SK-N-SH (cell line): ENCODE measurements around the gene UBE2D3. TPM values are rescaled to one million over a fixed set of nuclear protein-coding genes. Genes with fewer than 3 reads are reported as not detected.

Experiments used
- CTCF ChIA-PET: fragments of 300-600, 350-600 bp; formaldehyde crosslinking; extraction: SDS; loops from one replicate; lab custom pipeline; 2021; lab: Yijun Ruan, JAX
- POLR2A ChIA-PET: fragments of 350-600 bp; sonication (Branson Sonifier 250); formaldehyde crosslinking; extraction: SDS; loops from one replicate; lab custom pipeline; 2020; ENCODE audit warnings: antibody characterized with exemption, inconsistent platforms; lab: Yijun Ruan, JAX
- DNase-seq: peaks from one replicate; pipeline ENCODE4 v3.0.0; 2012
- H2AFZ ChIP-seq: fragments of 200-600 bp; sonication (generic); 2 replicates; pipeline ENCODE4 v1.8.1; 2016; ENCODE audit warnings: antibody characterized with exemption, mild to moderate bottlenecking, low read depth
- H3F3A ChIP-seq: fragments of 200-600 bp; sonication (generic); replicated peaks from 2 replicates; pipeline ENCODE3; 2016; ENCODE audit warnings: antibody characterized with exemption, mild to moderate bottlenecking; ENCODE audit not compliant: insufficient read depth
- H3K27ac ChIP-seq, 2 experiments: fragments of 200-500 bp in 1 of 2; fragments of 200-600 bp in 1 of 2; sonication (Bioruptor generic) in 1 of 2; sonication (generic), shearing (Covaris generic) in 1 of 2; 2 replicates each; pipeline versions ENCODE4 v1.5.1 to v1.6.1; 2014 to 2016; ENCODE audit warnings: low read depth in 2 of 2, inconsistent platforms in 1 of 2, low read length in 1 of 2, mild to moderate bottlenecking in 1 of 2, mixed read lengths in 1 of 2
- H3K27me3 ChIP-seq: fragments of 200-600 bp; sonication (generic), shearing (Covaris generic); 2 replicates; pipeline ENCODE4 v1.6.1; 2016; ENCODE audit warnings: mixed run types; ENCODE audit not compliant: insufficient read depth
- H3K36me3 ChIP-seq, 2 experiments: fragments of 200-500 bp in 1 of 2; fragments of 200-600 bp in 1 of 2; sonication (Bioruptor generic) in 1 of 2; sonication (generic) in 1 of 2; replicated peaks in 1 of 2; 2 replicates each; pipeline versions ENCODE3 to v1.5.1; 2014 to 2016; ENCODE audit warnings: low read length in 1 of 2, mild to moderate bottlenecking in 1 of 2; ENCODE audit not compliant: insufficient read depth in 2 of 2, control insufficient read depth in 1 of 2
- H3K4me1 ChIP-seq, 2 experiments: fragments of 200-500 bp in 1 of 2; fragments of 200-600 bp in 1 of 2; sonication (Bioruptor generic) in 1 of 2; sonication (generic), shearing (Covaris generic) in 1 of 2; 2 replicates each; pipeline versions ENCODE4 v1.5.1 to v1.6.1; 2014 to 2016; ENCODE audit warnings: low read depth in 1 of 2, low read length in 1 of 2, mixed run types in 1 of 2; ENCODE audit not compliant: insufficient read depth in 2 of 2, control insufficient read depth in 1 of 2
- H3K4me2 ChIP-seq: fragments of 200-600 bp; sonication (generic), shearing (Covaris generic); 2 replicates; pipeline ENCODE4 v1.6.1; 2017; ENCODE audit warnings: mixed run types
- H3K4me3 ChIP-seq, 2 experiments: fragments of 200-500 bp in 1 of 2; fragments of 200-600 bp in 1 of 2; sonication (Bioruptor generic) in 1 of 2; sonication (generic), shearing (Covaris generic) in 1 of 2; 2 replicates each; pipeline versions ENCODE4 v1.5.1 to v1.8.1; 2014 to 2016; ENCODE audit warnings: low read depth in 2 of 2, inconsistent platforms in 1 of 2, low read length in 1 of 2, mild to moderate bottlenecking in 1 of 2, mixed read lengths in 1 of 2, moderate library complexity in 1 of 2
- H3K79me2 ChIP-seq: fragments of 200-600 bp; sonication (generic); 2 replicates; pipeline ENCODE4 v1.8.1; 2017; ENCODE audit warnings: mild to moderate bottlenecking; ENCODE audit not compliant: insufficient read depth
- H3K9ac ChIP-seq: fragments of 200-600 bp; sonication (generic); 2 replicates; pipeline ENCODE4 v1.6.1; 2017; ENCODE audit warnings: mixed run types
- H3K9me2 ChIP-seq: fragments of 200-600 bp; sonication (generic); 2 replicates; pipeline ENCODE4 v1.6.1; 2017; ENCODE audit warnings: mixed run types
- H3K9me3 ChIP-seq: fragments of 200-600 bp; sonication (generic); 2 replicates; pipeline ENCODE4 v1.6.1; 2017; ENCODE audit warnings: mixed run types, mild to moderate bottlenecking, moderate library complexity
- H4K20me1 ChIP-seq: fragments of 200-600 bp; sonication (generic); 2 replicates; pipeline ENCODE4 v1.6.1; 2017; ENCODE audit warnings: mild to moderate bottlenecking, mixed run types; ENCODE audit not compliant: insufficient read depth
- ELF1 ChIP-seq: IDR thresholded peaks from 2 replicates; pipeline ENCODE4 v1.4.0; 2012
- EP300 ChIP-seq, 2 experiments: IDR thresholded peaks; 2 replicates each; pipeline versions ENCODE4 v1.4.0 to v1.6.1; 2012; ENCODE audit warnings: borderline replicate concordance in 1 of 2, low read depth in 1 of 2, low read length in 1 of 2
- FOSL2 ChIP-seq: IDR thresholded peaks from 2 replicates; pipeline ENCODE4 v1.4.0; 2012; ENCODE audit warnings: low read depth, mild to moderate bottlenecking, moderate library complexity, borderline replicate concordance
- FOXM1 ChIP-seq: IDR thresholded peaks from 2 replicates; pipeline ENCODE4 v1.4.0; 2012; ENCODE audit warnings: low read depth, mild to moderate bottlenecking
- JUND ChIP-seq: IDR thresholded peaks from 2 replicates; pipeline ENCODE4 v1.4.0; 2012
- MEF2A ChIP-seq: IDR thresholded peaks from 2 replicates; pipeline ENCODE4 v1.4.0; 2012; ENCODE audit warnings: low read depth, borderline replicate concordance
- NFIC ChIP-seq: IDR thresholded peaks from 2 replicates; pipeline ENCODE4 v1.4.0; 2012; ENCODE audit warnings: borderline replicate concordance
- POLR2AphosphoS5 ChIP-seq: IDR thresholded peaks from 2 replicates; pipeline ENCODE4 v1.6.1; 2012; ENCODE audit warnings: low read depth, low read length
- RCOR1 ChIP-seq: fragments of 150-350 bp; IDR thresholded peaks from 2 replicates; pipeline ENCODE4 v1.6.1; 2017; ENCODE audit warnings: antibody characterized with exemption, low read length
- TCF12 ChIP-seq: IDR thresholded peaks from 2 replicates; pipeline ENCODE4 v1.4.0; 2012
- TEAD4 ChIP-seq: IDR thresholded peaks from 2 replicates; pipeline ENCODE4 v1.4.0; 2012; ENCODE audit warnings: mild to moderate bottlenecking, borderline replicate concordance; ENCODE audit not compliant: insufficient read depth
- WGBS: methylation state at CpG from one replicate; pipeline ENCODE4 v1.1.6; 2017; ENCODE audit warnings: low lambda C conversion rate; 5-methylcytosine and 5-hydroxymethylcytosine counted together
- polyA plus RNA-seq, 3 experiments: library from polyadenylated mRNA; depleted of rRNA; stranded (reverse); fragments of >200 nt; gene quantifications; 2 replicates each; pipeline ENCODE4 v1.2.3, GENCODE V29; 2012
- TF ChIP-seq, protein P1 (sequence below): IDR thresholded peaks from 2 replicates; pipeline ENCODE4; 2012
- TF ChIP-seq, protein P2 (sequence below): IDR thresholded peaks from 2 replicates; pipeline ENCODE4 v1.4.0; 2012; ENCODE audit warnings: low read depth

The UBE2D3 gene
- polyA plus RNA-seq, 1 of the 3 experiments (the other 2 are of a cell fraction): 216 TPM

DNA sequence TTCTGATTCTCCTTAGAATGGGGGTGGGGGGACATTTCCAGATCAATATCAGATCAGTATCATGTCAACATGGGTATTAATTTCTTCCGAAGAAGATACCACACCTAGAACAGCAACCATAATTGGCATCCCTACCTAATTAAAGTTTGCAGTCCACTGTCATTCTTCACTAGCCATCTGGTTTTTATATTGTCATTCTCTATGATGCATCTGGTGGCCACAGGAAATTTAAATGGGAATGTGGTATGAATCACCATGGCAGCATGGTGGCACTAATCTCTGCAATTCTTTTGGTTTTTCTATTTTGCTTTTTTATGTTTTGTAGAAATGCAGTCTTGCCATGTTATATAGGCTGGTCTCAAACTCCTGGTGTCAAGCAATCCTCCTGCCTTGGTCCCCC, 16.6 kb upstream of the UBE2D3 start:
- no peaks in the 10 kb centered on the region for H3K36me3 ChIP-seq
- CTCF ChIA-PET: no interaction called here
- 25% methylated on average over 1 of the region's 1 CpG for WGBS
- H3K27ac ChIP-seq: peak overlapping the region; percentile 48 to 62; a peak in 3 of 4 replicates
- H3K79me2 ChIP-seq: no peaks in the 10 kb centered on the region
- H3K4me1 ChIP-seq: peaks cover 0 to 2% of the 10 kb centered on the region in 2 experiments; a peak in 1 of 4 replicates
- POLR2A ChIA-PET: no interaction called here
- H2AFZ ChIP-seq: no peak overlapping the region
- DNase-seq: peak; percentile 45
- no peaks in the 10 kb centered on the region for H3K9me3 ChIP-seq
- TF ChIP-seq JUND (peak; percentile 56; the same call in 1 of the 2 replicates), FOSL2 (peak; percentile 56), NFIC (no peak), RCOR1 (0 out of 2 replicates have a peak, but pooled peaks have one; percentile 5), POLR2AphosphoS5 (peak; percentile 75), FOXM1 (no peak), TCF12 (peak; percentile 97), ELF1 (no peak), TEAD4 (peak; percentile 49; the same call in 1 of the 2 replicates), EP300 (IDR thresholded peaks at IDR 0.05; ENCODE audit: borderline replicate concordance in 1 of 2, low read depth in 1 of 2, low read length in 1 of 2) (peak; percentile 52)
- TF ChIP-seq, protein P1, sequence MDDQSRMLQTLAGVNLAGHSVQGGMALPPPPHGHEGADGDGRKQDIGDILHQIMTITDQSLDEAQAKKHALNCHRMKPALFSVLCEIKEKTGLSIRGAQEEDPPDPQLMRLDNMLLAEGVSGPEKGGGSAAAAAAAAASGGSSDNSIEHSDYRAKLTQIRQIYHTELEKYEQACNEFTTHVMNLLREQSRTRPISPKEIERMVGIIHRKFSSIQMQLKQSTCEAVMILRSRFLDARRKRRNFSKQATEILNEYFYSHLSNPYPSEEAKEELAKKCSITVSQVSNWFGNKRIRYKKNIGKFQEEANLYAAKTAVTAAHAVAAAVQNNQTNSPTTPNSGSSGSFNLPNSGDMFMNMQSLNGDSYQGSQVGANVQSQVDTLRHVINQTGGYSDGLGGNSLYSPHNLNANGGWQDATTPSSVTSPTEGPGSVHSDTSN: peak; percentile 88
- TF ChIP-seq, protein P2, sequence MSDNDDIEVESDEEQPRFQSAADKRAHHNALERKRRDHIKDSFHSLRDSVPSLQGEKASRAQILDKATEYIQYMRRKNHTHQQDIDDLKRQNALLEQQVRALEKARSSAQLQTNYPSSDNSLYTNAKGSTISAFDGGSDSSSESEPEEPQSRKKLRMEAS: 0 out of 2 replicates have a peak, but pooled peaks have one; percentile 27
- no peak overlapping the region for H3K9ac ChIP-seq
- no peaks in the 10 kb centered on the region for H3K9me2 ChIP-seq
- no peak overlapping the region for H3K4me3 ChIP-seq
- peak overlapping the region; percentile 56; the same call in 1 of the 2 replicates for H3K4me2 ChIP-seq
- no peaks in the 10 kb centered on the region for H3K27me3 ChIP-seq
- no peaks in the 10 kb centered on the region for H3F3A ChIP-seq
- H4K20me1 ChIP-seq: no peaks in the 10 kb centered on the region

DNA sequence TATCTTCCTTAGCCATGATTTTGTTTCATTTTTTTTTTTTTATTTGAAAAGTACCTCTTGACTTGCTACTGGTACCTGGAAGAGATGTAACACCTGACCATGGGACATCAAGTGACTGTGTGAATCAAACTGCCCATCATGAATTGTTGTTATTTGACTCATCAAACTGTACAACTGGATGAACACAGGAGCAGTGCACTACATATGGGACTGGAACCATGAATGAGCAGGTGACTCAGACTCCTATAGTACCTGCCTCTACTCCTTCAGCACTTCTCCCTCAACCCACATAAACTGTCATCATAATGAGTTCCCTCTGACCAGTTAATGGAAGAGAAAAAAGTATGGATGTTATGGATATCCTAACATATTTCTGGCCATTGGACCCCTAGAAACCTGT, 15.9 kb upstream of the UBE2D3 start:
- Histone ChIP-seq H4K20me1 (no peaks in the 10 kb centered on the region), H3K79me2 (no peaks in the 10 kb centered on the region), H3K9ac (no peak overlapping the region), H3F3A (no peaks in the 10 kb centered on the region), H3K4me1 (peaks cover 0 to 2% of the 10 kb centered on the region in 2 experiments; a peak in 1 of 4 replicates), H3K4me3 (no peak overlapping the region), H2AFZ (no peak overlapping the region), H3K27me3 (no peaks in the 10 kb centered on the region), H3K36me3 (no peaks in the 10 kb centered on the region), H3K27ac (no peak overlapping the region; a peak in 2 of 4 replicates), H3K4me2 (no peak overlapping the region), H3K9me2 (no peaks in the 10 kb centered on the region), H3K9me3 (no peaks in the 10 kb centered on the region)
- ChIA-PET POLR2A (no interaction called here), CTCF (no interaction called here)
- no peak for TF ChIP-seq FOXM1
- TF ChIP-seq MEF2A: no peak
- TF ChIP-seq, protein P2: no peak
- no peak for DNase-seq
